Activated effector memory CD4-positive, alpha-beta T cell treated with anti-CD3 and anti-CD28 coated beads, Interleukin-2, amount 50 U/mL, for 16 hours (primary cell): ENCODE measurements around the gene NIPAL1.
"Not testable (repeated sequence)": the region's sequence is repeated elsewhere in the genome, so short reads cannot be mapped to it uniquely, and the experiment has no call there.

ENCODE experiments used
- DNase-seq: peaks from one replicate; pipeline ENCODE4 v3.0.0-alpha.2; 2020

NIPAL1 gene

DNA sequence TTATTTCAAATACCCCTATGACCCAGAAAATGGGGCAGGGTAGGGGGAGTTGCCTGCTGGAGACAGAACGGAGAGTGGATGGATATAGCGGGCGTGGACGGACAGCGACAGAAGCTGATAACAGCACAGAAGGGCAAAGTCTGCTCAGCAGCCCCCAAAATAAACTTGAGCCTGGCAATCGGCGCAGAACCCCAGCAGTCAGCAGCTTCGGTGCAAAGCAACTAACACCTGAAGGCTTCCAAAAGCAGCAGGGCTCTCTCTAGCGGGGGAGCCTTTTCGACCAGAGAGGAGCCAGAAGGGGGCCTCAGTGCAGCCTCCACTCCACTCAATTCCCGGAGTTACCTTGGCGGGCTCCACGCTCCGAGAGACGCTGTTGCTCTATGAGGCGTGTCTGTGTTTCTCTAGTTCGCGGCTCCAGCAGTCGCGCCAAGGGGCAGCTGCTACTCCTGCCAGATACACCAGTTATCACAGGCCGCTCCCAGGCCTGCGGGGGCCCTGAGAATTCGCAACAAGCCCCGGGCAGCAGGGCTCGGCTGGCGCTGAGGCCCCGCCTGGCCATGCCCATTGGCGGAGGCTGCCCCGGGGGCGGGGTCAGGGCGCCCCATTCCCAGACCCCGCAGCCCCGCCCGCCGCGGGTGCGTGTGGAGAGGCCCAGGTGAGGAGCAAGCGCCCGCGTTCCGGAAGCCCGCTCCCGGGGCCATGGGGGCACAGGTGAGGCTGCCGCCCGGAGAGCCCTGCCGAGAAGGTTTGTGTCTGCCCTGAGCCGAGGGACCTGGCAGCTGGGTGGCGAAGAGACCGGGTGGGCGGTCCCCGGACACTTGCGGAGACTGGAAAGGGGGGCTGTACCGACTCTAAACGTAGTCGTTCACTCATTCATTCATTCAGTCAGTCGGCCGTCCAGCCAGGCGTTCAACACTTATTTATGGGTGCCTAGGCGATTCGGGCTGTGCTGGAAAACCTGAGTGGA is at the start of gene NIPAL1, which contains the start of gene CNGA1:
Gene NIPAL1, plus strand, starts transcription at position 632 of the 967 bp plus-strand sequence. Its CDS starts 68 bp downstream, at position 700.
Gene CNGA1, minus strand, starts transcription at position 541 of the 967 bp plus-strand sequence. CDS start 63,992 bp downstream, outside the sequence.
- peak; percentile 88 for DNase-seq

DNA sequence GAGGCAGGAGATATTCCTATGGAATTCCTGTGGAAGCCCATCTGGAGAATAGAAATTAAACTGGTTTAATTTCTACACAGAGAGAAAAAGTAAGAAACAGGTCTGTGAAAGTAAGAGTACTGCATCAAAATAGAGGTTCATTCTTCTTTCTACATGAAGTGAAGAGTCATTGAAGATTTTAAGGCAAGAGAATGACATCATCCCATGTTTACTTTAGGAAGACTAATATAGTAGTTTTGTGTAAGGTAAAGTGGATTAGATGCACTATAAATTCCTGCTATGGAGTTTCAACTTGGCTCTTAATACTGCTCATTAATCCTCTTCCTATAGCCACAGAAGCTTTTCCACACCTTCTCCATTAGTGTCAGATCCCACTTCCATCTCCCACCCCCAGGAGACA is 47.7 kb upstream of the NIPAL1 start:
- DNase-seq, result no peak

DNA sequence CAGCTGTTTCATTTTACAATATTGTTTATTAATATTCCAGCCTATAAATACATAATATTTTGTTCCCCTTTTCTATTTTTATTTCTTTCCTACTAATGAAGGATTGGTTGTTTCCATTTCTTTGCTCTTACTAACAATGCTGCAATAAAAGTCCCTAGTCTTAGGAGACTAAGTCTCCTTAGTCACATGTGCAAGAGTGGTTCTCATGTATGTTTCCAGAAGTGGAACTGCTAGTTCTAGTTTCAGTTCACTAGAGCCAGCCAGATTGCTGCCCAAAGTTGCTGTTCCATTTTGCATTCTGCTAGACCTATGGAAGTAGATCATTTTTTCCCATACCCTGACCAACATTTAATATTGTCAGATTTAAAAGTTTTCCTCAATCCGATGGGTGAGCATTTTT is 44.4 kb upstream of the NIPAL1 start:
- no peak for DNase-seq

DNA sequence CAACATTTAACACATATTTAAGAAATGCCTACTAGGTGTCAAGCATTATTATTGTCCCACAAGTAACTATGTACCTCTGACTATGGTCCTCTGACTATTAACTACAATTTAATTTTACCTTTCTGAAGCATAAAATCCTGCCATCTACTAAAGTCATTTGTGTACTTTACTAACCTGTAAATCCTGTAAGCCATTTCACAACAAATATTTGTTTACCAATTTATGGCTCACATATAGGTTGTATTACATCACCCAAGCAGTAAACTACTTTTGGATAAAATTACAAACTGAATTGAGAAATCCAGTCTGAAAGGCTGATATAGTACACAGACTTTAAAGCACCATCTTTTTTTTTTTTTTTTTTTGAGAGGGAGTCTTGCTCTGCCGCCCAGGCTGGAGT is 43.9 kb upstream of the NIPAL1 start:
- no peak for DNase-seq

DNA sequence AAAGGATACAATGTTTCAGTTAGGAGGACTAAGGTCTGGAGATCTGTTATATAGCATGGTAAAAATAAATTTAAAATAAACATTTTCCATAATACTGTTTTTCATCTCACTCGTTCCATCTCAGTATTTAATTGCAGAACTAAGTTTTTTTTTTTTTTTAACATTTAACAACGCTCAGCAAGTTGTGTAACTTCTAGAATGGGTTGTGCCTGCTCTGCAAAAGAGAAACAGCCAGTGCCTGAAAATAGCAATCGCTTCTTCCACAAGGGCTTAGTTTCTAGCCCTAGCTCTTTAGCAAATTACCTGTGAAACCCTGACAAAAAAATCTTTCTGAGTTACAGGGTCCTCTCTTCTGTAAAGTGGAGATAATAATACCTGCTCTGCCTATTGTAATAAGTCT is 42.0 kb upstream of the NIPAL1 start:
- no peak for DNase-seq

DNA sequence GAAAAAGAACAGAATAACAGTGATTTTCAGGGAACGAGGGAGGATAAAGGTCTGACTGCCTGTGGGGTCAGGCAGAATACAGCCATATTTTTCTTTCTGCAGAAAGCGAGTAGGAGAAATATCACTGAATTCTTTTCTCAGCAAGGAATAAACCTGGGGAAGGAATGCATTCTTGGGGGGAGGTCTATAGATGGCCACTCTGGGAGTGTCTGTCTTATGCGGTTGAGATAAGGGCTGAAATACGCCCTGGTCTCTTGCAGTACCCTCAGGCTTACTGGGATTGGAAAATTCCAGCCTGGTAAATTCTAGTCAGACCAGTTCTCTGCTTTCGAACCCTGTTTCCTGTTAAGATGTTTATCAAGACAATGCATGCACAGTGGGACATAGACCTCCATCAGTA is 26.4 kb upstream of the NIPAL1 start:
- no peak for DNase-seq

DNA sequence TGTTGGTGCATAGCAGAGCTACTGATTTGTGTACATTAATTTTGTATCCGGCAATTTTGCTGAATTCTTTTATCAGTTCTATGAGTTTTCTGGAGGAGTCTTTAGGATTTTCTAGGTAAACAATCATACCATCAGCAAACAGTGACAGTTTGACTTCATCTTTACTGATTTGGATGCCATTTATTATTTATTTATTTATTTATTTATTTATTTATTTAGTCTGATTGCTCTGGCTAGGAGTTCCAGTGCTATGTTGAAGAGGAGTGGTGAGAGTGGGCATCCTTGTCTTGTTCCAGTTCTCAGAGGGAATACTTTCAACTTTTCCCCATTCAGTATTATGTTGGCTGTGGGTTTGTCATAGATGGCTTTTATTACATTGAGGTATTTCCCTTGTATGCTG is 24.1 kb upstream of the NIPAL1 start:
- not testable (repeated sequence) for DNase-seq

DNA sequence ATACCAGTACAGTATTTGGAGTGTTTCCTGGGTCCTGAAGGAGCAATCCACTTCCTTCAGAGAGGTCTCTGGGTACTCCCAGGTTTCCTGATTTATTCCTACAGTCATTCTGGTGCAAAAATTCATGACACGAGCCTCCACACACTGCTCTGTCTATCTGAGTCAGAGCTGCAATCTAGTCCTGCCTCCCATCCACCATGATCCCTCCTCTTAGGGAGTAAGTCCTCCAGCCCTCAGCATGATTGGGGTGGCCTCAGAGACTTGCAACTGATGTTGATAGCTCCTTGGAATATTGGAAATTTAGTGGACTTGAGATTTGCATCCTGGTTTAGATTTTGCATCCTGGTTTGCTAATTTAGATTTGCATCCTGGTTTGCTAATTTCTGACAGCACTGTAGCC is 20.6 kb upstream of the NIPAL1 start:
- no peak for DNase-seq

DNA sequence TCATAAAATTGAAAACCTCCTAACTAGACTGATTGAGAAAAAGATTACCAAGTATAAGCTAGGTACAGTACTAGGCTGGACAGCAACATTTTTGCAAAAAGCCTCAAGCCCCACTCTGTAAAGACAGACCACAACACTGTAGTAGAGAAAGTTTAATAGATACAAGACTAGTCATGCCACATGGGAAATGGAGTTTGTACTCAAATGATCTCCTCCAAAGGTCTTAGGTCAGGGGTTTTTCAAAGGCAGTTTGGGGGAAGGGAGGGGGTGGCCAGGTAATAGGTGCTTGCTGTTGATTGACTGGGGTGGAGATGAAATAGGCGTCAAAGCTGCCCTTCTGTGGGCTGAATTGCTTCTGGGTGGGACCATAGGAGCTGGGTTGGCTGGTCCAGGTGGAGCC is 14.3 kb upstream of the NIPAL1 start:
- no peak for DNase-seq

DNA sequence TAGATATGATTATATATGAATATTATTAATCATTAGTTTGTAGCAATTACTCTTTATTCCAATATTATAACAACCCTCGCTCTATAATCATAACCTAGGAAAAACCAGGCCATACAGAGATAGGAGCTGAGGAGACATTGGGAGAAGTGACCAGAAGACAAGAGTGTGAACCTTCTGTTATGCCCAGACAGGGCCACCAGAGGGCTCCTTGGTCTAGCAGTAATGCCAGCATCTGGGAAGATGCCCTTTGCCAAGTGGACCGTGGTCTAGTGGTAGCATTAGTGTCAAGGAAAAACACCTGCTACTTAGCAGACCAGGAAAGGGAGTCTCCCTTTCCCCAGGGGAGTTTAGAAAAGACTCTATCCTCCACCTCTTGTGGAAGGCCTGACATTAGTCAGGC is 13.0 kb upstream of the NIPAL1 start:
- DNase-seq, result peak; percentile 67

DNA sequence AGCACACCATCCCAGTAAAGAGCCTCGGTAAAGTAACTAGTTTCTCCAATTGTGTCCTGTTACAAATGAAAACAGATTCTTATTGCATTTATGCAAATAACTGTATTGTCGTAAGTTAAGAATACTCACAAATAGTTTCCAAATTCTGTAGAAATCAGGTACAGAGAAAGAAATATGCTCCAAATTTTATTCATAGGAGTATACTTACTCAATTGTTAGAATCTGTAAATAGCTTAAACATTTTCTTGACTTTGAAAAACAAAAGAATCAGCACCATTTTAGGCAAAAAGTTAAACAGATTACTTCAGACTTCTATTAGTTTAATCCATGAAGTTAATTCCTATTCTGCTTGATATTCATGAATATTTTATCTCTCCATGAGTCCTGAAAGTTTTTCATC is 10.8 kb upstream of the NIPAL1 start:
- DNase-seq, result no peak

DNA sequence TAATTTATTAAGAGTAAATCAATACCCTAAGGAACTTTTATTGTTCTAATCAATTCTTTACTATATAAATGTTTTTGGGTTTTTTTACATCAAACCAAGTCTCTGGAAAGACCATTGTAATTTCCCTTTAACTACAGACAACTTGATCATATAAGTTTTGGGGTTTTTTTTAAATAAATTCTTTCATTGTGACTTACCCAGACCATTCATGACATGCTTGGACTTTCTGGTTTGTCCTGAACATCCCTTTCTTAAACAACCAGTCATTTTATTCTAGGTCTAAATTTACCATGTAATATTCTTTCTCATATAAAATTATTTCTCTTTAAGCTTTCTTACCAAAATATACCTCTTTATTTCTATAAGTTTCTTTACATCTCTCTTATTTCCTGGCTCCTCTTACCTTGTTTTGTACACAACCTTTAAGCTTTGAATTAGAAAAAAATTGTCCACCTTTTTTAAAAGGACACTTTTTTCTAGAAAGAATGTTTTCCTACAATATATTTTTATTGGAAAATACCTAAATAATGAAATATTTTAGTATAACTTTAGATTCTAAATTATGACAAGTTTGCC is 8.5 kb upstream of the NIPAL1 start:
- no peak for DNase-seq

DNA sequence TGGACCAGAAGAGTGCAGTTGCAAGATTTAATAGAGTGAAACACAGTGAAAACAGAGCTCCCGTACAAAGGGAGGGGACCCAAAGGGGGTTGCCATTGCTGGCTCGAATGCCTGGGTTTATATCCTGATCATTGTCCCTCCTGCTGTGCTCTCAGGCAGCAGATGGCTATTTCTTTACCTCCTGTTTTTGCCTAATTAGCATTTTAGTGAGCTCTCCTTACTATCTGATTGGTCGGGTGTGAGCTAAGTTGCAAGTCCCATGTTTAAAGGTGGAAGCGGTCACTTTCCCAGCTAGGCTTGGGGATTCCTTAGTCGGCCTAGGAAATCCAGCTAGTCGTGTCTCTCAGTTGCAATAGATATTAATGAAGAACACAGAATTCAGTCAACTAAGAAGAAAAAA is 5.7 kb upstream of the NIPAL1 start:
- not testable (repeated sequence) for DNase-seq

DNA sequence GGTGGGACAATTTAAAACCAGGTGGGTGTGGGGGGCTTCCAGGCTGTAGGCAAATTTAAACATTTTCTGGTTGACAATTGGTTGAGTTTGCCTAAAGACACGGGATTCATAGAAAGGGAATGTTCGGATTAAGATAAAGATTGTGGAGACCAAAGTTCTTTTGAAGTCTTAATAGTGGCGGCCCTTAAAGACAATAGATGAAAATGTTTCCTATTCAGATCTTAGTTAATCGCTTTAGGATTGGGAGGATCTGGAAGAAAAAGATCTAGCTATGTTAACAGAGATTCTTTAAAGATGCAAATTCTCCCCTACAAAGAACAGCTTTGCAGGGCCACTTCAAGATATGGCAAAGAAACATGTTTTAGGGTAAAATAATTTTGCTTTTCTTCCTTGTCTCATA is 4.8 kb upstream of the NIPAL1 start:
- no peak for DNase-seq

DNA sequence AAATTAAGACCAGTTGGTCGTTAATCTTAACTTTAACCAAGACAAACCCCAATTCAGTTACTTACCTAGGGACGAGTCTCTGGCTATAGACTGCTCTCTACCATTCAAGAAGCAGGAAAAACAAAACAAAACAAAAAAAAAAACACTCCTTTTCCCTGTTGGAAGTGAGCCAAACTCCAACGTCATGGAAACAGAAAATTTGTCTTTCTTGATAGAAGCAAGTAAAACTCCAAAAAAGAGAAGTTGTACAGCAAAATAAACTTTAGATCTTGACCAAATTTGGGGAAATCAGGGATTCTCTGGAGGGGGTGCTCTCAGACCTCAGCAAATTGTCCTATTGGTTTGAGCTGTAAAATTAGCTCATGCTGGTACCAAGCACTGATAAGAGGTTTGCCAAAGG is 3.7 kb upstream of the NIPAL1 start:
- DNase-seq, result no peak

DNA sequence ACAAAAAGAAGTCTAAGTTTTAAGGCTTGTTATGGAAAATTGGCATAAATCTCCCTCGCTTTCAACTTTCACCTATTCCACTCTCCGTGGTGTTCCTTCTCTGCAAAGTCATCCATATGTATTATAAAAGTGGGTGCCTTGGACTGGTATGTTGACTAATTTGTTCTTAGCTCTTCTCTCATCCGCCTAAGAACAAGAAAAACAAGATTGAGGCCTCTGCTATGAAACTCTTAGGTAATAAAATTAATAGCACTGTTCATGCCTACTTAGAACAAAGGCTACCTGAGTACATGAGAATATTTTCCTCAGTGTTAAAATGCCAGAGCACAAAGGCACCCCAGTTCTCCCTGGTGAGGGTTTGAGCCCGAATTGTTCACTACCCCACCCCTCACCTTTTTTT is 1.4 kb upstream of the NIPAL1 start:
- no peak for DNase-seq

DNA sequence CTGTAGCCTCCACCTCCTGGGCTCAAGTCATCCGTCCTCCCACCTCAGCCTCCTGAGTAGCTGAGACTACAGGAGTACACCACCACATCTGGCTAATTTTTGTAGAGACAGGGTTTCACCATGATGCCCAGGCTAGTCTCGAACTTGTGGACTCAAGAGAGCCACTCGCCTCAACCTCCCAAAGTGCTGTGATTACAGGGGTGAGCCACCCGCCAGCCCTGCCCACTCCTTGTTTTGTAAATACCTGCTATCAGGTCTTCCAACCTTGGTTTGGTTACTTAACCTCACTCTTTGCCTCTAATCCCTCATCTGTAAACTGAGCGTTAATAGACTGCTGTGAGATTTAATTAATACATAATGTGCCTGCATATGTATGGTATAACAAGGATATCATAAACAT is 894 bp upstream of the NIPAL1 start:
- no peak for DNase-seq

DNA sequence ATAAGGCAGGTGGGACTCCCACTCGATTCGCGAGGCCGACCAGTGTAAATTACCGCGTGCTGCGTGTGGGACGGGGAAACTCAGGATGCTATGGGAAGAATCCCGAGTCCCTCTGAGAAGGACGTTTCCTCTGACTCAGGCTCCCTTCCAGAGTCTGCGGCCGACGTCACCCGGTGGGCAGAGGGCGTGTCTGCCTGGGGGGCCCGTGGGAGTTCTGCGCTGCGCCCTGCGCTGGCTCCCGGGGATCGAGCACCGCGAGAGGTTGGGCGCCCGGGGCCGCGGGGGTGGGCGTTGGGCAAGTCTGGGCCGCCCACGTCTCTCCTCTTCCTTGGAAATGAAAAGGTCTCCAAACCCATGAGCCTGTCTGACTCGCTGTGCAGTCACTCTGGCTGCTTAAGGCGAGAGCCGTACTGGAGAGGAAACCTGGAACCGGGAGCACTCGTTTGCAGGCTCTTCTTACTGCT is 568 bp downstream of the NIPAL1 start:
- DNase-seq, result peak; percentile 78

DNA sequence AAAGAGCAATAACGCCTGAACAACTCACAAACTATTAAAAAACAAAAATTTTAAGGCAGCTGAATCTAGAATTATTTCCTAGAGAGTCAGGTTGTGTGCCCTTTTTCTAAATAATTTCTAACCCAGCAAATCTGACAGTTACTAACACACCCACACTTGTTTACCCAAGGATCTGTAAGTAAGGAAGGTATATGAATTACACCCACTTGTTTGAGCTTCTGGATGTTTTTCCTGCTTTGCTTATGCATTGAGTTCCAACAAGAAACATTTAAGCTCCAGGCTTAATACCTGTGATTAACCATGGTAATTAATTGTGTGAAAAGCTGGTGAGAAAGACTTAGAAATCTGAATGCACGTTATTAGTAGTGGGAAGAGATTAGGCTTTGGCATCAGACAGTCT is 1.5 kb downstream of the NIPAL1 start:
- no peak for DNase-seq

DNA sequence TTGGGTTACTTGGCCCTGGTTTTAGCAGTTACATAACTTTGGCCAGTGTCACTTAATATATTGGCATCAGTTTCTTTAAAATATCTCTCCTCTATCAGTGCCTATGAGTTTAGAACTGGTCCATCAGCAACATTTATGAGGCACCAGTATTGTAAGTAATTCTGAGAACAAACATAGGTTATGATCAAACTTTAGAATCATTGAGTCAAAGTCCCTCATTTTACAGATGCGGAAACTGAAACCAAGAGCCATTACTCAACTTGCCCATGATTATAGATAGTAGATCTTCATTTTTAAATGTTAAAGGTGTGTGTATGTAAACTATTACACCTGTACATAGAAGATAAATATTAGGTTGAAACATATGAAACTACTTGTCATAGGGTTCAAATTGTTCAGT is 4.5 kb downstream of the NIPAL1 start:
- no peak for DNase-seq

DNA sequence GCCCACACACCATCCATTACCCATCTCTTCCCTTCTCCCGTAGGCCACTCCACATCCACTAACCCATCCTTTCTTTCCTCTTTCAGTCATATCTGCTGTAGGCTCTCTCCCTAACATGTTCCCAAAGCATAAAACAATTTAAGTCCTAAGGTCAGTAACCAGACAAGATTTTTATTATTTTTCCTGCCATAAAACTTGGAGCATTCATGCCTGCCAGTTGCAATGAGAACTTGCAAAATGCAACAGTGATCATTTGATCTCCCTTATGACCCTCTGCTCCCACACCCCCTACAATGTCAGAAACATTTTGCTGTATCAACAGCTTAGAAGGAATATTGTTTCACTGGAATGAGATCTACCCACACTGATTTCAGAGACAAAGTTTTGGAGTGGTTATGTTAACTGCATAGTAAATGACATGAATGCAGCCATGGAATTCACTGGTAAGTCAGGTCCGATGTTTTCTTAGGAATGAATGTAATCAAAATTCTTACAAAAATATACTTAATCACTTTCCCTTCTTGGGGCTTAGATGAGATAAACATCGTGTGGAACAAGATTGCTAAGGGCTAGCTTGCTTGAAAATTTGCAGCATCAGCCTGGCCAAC is 5.7 kb downstream of the NIPAL1 start:
- no peak for DNase-seq

DNA sequence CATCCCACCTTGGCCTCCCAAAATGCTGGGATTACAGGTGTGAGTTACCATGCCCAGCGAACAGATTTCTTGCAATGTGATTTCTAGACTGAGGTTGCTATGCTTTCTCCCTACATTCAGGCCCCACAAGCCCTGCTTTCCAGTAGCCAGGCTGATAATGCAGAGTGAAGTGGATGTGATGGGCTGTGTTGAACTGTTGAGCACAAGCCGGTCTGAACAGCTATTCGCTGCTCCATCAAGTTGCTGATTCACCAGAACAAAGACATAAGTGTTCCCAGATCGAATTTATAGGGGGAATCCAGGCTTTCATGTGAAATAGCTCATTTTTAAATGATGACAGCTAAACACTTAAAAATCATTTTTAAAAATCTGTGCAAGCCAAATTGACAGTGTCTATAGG is 8.0 kb downstream of the NIPAL1 start:
- no peak for DNase-seq

DNA sequence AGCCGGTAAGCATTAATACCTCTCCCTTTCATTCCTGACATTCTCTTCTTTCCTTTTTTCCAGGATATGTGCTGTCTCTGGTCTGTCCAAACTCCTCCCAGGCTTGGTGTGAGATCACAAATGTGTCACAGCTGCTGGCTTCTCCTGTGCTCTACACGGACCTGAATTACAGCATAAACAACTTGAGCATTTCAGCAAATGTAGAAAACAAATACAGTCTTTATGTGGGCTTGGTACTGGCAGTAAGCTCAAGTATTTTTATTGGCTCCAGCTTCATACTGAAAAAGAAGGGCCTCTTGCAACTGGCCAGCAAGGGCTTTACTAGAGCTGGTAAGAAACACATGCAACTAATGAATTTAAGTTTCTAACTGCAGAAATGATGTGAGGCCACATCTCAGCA is 8.4 kb downstream of the NIPAL1 start:
- DNase-seq, result no peak

DNA sequence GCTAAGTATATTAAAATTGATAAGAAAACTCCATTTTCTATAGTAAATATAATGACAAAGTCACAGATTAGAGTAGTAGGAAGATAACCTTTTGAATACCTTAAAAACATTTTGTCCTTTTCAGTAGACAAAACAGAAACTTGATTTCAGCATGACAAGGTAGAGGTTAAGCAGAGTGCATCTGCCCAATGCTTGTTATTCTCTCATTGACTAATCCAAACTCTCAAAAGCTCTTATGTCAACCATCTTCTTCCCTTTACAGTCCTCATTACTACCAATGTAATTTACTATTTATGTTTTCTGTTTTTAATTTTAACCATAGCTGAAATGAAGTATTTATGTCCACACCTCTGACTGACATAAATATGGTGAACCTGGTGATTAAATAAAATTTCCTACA is 11.1 kb downstream of the NIPAL1 start:
- DNase-seq, result no peak
